RWPE2 (cell line): ENCODE data around the gene ENOX1.

Experiments
- ATAC-seq: fragments of 200-7000 bp; cut with Tn5 transposase; 3 replicates; pipeline ENCODE4 v1.9.1; 2021; ENCODE audit warnings: low read depth
- DNase-seq: peaks from one replicate; pipeline ENCODE4 v3.0.0-alpha.2; 2020; ENCODE audit warnings: low spot score
- H3K27ac ChIP-seq: fragments of 450-650 bp; 2 replicates; pipeline ENCODE4 v1.5.1; 2017; ENCODE audit warnings: mild to moderate bottlenecking; ENCODE audit not compliant: poor library complexity, severe bottlenecking
- H3K27me3 ChIP-seq: fragments of 250-450 bp; sonication (Bioruptor Pico); 2 replicates; pipeline ENCODE4 v1.5.1; 2021; ENCODE audit warnings: mild to moderate bottlenecking, moderate library complexity; ENCODE audit not compliant: insufficient read depth, poor library complexity, severe bottlenecking
- H3K36me3 ChIP-seq: fragments of 250-450 bp; sonication (Bioruptor Pico); 2 replicates; pipeline ENCODE4 v1.5.1; 2020; ENCODE audit warnings: low read depth, mild to moderate bottlenecking, moderate library complexity
- H3K4me1 ChIP-seq: fragments of 250-450 bp; sonication (Bioruptor Pico); 2 replicates; pipeline ENCODE4 v1.5.1; 2021; ENCODE audit warnings: mild to moderate bottlenecking, moderate library complexity; ENCODE audit not compliant: insufficient read depth, poor library complexity, severe bottlenecking
- H3K4me3 ChIP-seq: fragments of 250-450 bp; sonication (Bioruptor Pico); 2 replicates; pipeline ENCODE4 v1.5.1; 2021; ENCODE audit warnings: mild to moderate bottlenecking, moderate library complexity; ENCODE audit not compliant: severe bottlenecking
- H3K9me3 ChIP-seq: fragments of 250-450 bp; sonication (Bioruptor Pico); 2 replicates; pipeline ENCODE4 v1.5.1; 2021; ENCODE audit warnings: mild to moderate bottlenecking, moderate library complexity; ENCODE audit not compliant: severe bottlenecking
- CTCF ChIP-seq: fragments of 450-650 bp; IDR thresholded peaks from one replicate; pipeline ENCODE4 v1.5.1; 2017; ENCODE audit warnings: mild to moderate bottlenecking, moderate library complexity; ENCODE audit not compliant: poor library complexity, severe bottlenecking

The ENOX1 gene

DNA sequence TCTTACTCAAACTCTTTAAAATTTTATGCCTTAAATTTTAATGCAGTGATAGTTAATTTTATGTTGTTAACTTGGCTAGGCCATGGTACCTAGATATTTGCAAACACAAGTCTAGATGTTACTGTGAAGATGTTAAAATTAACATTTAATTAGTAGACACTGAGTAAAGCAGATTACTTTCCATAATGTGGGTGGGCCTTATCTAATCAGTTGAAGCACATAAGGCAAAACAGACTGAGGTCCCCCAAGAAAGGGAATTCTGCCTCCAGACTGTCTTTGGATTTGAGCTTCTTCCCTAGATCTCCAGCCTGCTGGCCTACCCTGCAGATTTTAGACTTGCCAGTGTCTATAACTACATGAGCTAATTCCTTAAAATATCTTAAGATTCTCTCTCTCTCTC is 294.0 kb downstream of the ENOX1 start:
- no peaks in the 10 kb centered on the region for H3K9me3 ChIP-seq
- H3K4me3 ChIP-seq, result no peak overlapping the region
- H3K27me3 ChIP-seq, result no peaks in the 10 kb centered on the region
- no peak overlapping the region for H3K27ac ChIP-seq
- ATAC-seq, result no peak
- TF ChIP-seq CTCF, result no peak
- no peak for DNase-seq
- no peaks in the 10 kb centered on the region for H3K4me1 ChIP-seq
- no peaks in the 10 kb centered on the region for H3K36me3 ChIP-seq

DNA sequence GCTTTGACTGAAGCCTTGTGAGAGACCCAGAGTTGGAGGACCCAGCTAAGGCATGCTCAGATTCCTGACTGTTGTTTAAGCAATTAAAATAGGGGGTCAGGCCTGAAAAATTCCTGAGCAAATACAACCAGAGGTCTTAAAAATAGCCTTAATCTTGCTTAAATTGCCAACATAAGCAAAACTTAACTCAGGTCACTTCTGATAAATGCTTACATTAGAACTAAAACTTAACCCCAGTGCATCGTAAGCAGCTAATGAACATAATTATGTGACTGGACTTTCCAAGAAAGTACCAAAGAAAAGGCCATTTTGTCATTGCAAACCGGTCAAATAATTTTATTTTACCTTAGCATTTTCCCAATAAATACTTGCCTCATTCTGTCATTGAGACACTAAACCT is 294.5 kb downstream of the ENOX1 start:
- no peaks in the 10 kb centered on the region for H3K4me1 ChIP-seq
- H3K9me3 ChIP-seq, result no peaks in the 10 kb centered on the region
- H3K4me3 ChIP-seq, result no peak overlapping the region
- ATAC-seq (no peak), DNase-seq (no peak)
- H3K27ac ChIP-seq, result no peak overlapping the region
- no peak for TF ChIP-seq CTCF
- H3K36me3 ChIP-seq, result no peaks in the 10 kb centered on the region
- no peaks in the 10 kb centered on the region for H3K27me3 ChIP-seq

GRCh38 chr13:43489233-43489632 is 297.5 kb downstream of the ENOX1 start:
- ATAC-seq, result no peak
- Histone ChIP-seq H3K36me3 (no peaks in the 10 kb centered on the region), H3K27ac (no peak overlapping the region), H3K27me3 (no peaks in the 10 kb centered on the region), H3K4me1 (no peaks in the 10 kb centered on the region), H3K9me3 (no peaks in the 10 kb centered on the region), H3K4me3 (no peak overlapping the region)
- no peak for DNase-seq
- TF ChIP-seq CTCF, result no peak

DNA sequence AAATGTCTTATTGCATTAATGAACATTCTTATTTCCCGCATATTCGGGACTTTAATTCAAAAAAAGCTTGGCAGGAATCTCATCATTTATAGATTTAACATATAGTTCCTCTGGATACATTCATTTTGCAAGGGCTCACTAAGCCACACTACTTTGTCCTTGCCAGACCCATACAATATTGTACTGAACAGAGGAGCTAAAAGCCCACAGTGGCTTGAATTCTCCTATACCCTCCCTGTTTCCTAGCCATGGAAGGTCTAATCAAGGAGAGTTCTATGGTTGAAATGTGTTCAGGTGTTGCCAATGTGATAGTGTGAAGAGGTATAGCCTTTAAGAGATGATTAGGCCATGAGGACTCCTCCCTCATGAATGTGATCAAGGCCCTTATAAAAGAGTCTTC is 298.9 kb downstream of the ENOX1 start:
- Histone ChIP-seq H3K27ac (no peak overlapping the region), H3K9me3 (no peaks in the 10 kb centered on the region), H3K27me3 (no peaks in the 10 kb centered on the region), H3K4me3 (no peak overlapping the region), H3K36me3 (no peaks in the 10 kb centered on the region), H3K4me1 (no peaks in the 10 kb centered on the region)
- TF ChIP-seq CTCF, result no peak
- no peak for DNase-seq
- ATAC-seq, result no peak

- no peak for DNase-seq
- Histone ChIP-seq H3K4me1 (no peaks in the 10 kb centered on the region), H3K36me3 (no peaks in the 10 kb centered on the region), H3K4me3 (no peak overlapping the region), H3K9me3 (no peaks in the 10 kb centered on the region), H3K27me3 (no peaks in the 10 kb centered on the region), H3K27ac (no peak overlapping the region)
- ATAC-seq, result no peak
- TF ChIP-seq CTCF, result no peak
Observed at GRCh38 chr13:43487461-43487860, 299.3 kb downstream of the ENOX1 start.
